B cell (primary cell): ENCODE measurements around the gene MIR17HG.

Experiments
- CTCF ChIP-seq: fragments of 200-600 bp; IDR thresholded peaks from one replicate; pipeline ENCODE4 v1.8.0; 2022; ENCODE audit warnings: antibody characterized with exemption, mild to moderate bottlenecking
- EZH2 ChIP-seq: IDR thresholded peaks from 2 replicates; pipeline ENCODE4 v1.6.1; 2012; ENCODE audit warnings: borderline replicate concordance, low read depth, mild to moderate bottlenecking, moderate library complexity, low read length; ENCODE audit not compliant: insufficient read depth, poor library complexity, severe bottlenecking

GRCh38 chr13:91359111-91359510 is 11.6 kb downstream of the MIR17HG start:
- TF ChIP-seq CTCF (no peak), EZH2 (no peak)
